MM.1S (cell line): ENCODE results near the gene MAPK9.

Experiments
- EZH2 ChIP-seq: fragments of 300-600 bp; sonication (generic); optimal IDR thresholded peaks from 2 replicates; pipeline ENCODE3; 2017; ENCODE audit warnings: low read depth, mild to moderate bottlenecking, antibody characterized with exemption, low read length, mixed read lengths
- TF ChIP-seq, protein P1 (sequence below): fragments of 300-600 bp; sonication (generic); IDR thresholded peaks from 2 replicates; pipeline ENCODE4 v1.5.1; 2016; ENCODE audit warnings: antibody characterized with exemption, low read length, mixed read lengths

DNA sequence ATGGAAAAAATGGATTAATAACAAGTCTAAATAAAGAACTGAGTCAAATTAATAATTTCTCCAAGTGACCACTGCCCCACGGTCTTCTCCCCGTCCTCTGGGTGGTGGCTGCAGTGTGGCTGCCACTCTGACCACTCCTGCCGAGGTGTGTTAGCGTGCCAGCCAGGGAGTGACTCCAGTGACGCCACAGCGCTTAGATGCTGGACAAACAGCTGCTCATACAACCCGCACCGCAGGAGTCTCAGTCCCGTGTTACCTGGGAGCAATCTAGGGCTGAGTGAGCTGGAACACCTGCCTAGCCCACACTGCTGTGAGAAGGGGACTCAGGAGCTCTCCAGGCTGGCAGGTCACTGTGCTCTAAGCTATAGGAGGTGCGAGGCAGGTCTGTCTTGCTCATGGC, 10.2 kb downstream of the MAPK9 start:
- no peak for TF ChIP-seq EZH2
- TF ChIP-seq, protein P1, sequence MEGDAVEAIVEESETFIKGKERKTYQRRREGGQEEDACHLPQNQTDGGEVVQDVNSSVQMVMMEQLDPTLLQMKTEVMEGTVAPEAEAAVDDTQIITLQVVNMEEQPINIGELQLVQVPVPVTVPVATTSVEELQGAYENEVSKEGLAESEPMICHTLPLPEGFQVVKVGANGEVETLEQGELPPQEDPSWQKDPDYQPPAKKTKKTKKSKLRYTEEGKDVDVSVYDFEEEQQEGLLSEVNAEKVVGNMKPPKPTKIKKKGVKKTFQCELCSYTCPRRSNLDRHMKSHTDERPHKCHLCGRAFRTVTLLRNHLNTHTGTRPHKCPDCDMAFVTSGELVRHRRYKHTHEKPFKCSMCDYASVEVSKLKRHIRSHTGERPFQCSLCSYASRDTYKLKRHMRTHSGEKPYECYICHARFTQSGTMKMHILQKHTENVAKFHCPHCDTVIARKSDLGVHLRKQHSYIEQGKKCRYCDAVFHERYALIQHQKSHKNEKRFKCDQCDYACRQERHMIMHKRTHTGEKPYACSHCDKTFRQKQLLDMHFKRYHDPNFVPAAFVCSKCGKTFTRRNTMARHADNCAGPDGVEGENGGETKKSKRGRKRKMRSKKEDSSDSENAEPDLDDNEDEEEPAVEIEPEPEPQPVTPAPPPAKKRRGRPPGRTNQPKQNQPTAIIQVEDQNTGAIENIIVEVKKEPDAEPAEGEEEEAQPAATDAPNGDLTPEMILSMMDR = no peak
